Endothelial cell of umbilical vein (primary cell): Measurements from ENCODE around the gene BBX.

Experiments
- CTCF ChIP-seq, 2 donors: IDR thresholded peaks; 1 replicate in 1 of 2; 2 replicates in 1 of 2; pipeline ENCODE4 v1.5.1; 2011; ENCODE audit warnings: low read length in 2 of 2, mild to moderate bottlenecking in 2 of 2, moderate library complexity in 2 of 2, control low read depth in 1 of 2, inconsistent platforms in 1 of 2, low read depth in 1 of 2; ENCODE audit not compliant: insufficient read depth in 1 of 2; ENCODE audit errors: extremely low read depth in 1 of 2
- MAX ChIP-seq: IDR thresholded peaks from 2 replicates; pipeline ENCODE4 v1.6.1; 2011; ENCODE audit not compliant: insufficient read depth, insufficient read length

DNA sequence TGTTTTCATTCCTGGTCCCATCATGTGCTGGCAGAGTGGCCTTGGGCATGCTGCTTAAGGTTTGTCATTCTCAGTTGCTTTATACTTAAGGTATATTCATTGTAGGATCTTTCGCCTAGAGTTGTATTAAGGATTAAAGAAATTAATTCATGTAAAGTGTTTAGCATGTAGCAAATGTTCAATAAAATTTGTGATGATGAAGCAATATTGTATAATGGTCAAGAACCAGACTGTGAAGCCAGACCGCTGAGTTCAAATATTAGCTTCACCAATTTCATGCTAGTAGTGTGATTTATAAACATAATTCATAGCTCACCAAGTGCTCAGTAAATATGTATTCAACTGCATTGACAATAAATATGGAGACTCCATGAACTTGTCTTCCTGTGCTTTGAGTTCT, 178.5 kb downstream of the BBX start:
- TF ChIP-seq CTCF (IDR thresholded peaks at IDR 0.05; ENCODE audit: extremely low read depth in 1 of 2, insufficient read depth in 1 of 2, low read depth in 1 of 2, low read length in 2 of 2), result no peak
- TF ChIP-seq MAX, result no peak
